ENCODE data around the gene COPE.
A peak's percentile ranks its signal among the peaks of the same experiment; 100 is the strongest.
"Not testable (repeated sequence)": the region's sequence is repeated elsewhere in the genome, so short reads cannot be mapped to it uniquely, and the experiment has no call there.

The COPE gene

DNA sequence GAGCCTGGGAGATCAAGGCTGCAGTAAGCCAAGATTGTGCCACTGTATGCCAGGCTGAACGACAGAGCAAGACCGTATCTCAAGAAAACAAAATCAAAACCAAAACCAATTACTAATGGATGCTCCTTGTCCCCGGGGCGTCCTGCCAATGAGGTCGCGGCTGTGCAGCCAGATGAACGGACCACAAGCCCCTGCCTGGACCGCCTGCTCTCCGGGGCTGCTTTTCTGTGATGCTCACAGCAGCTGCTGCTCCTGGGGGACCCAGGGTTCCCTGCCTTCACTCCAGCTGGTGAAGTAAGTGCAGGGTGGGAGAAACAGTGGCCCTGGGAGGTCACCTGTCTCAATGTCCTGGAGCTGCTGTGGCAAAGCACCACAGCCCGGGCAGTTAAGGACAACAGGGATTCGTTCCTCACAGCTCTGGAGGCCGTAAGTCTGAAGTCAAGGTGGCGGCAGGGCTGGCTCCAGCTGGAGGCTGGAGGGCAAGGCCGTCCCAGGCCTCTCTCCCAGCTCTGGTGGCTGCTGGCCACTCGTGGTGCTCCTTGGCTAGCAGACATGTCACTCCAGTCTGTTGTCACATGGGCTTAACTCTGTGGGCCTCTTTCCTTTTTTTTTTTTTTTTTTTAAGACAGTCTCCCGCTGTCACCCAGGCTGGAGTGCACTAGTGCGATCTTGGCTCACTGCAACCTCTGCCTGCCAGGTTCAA, 10.1 kb downstream of the COPE start:
- peak in 19 of 56 donors; percentile 10 to 63 (median 21) for DNase-seq

- peak in 54 of 56 donors; percentile 25 to 95 (median 80) for DNase-seq
Measured at GRCh38 chr19:18906605-18907519, 12.3 kb downstream of the COPE start.

- DNase-seq, result peak in 1 of 56 donors; percentile 49
Measured at GRCh38 chr19:18905513-18906236, 13.5 kb downstream of the COPE start.

DNA sequence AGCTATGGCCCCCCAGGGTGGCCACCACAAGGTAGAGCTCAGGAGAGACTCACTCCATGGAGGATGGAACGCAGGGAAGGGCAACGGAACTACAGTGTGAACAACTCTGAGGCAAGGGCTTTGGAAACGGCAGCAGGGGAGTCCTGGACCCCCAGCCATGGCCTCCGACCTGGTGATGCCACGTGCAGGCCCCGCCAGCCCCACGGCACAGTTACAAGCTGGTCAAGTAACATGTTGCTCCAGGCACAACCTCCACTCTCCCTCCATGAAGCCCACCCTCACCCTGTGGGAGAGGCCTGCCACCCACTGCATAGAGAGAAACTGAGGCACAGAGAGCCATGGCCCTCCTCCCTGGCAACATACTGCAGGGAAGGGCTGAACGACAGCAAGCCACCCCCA, 14.1 kb downstream of the COPE start:
- DNase-seq, result no peak

GRCh38 chr19:18904334-18905057, 14.7 kb downstream of the COPE start:
- peak in 47 of 56 donors; percentile 16 to 86 (median 57) for DNase-seq

DNA sequence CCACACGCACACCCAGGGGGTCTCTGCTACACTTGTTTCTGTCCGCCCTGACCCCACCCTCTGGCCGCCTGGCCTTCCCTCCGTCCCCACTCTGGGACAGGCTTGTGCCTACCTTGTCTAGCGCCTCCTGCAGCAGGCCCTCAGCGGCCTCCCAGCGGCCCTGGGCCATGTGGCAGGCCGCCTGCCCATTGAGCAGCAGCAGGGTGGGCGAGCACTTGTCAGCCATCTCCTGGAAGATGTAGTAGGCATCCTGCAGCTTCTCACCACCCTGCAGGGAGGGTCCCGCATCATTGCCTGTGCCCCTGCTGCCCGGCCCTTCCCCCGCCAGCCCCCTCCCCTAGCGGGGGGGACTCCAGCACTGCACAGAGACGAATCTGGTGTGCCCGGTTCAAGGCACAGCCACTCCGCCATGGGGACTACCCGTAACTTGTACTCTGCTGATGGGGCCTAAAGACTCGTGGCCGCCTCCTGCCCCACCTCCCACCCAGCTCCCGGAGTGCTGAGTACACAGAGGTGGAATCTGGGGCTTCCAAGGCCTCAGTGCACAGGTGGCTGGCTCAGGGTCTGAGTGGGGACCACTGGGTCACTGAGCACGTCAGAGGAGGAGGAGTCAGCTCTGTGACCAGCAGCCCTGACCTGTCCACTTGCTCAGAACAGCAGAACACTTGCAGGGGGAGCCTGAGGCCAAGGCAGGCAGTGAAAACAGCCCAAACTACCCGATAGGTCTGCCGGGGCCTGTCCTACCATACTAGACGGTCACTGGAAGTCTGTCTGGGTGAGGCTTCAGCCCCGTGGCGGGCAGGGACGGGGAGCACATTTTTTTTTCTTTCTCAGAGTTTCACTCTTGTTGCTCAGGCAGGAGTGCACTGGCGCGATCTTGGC, 15.8 kb downstream of the COPE start:
- DNase-seq, result no peak

DNA sequence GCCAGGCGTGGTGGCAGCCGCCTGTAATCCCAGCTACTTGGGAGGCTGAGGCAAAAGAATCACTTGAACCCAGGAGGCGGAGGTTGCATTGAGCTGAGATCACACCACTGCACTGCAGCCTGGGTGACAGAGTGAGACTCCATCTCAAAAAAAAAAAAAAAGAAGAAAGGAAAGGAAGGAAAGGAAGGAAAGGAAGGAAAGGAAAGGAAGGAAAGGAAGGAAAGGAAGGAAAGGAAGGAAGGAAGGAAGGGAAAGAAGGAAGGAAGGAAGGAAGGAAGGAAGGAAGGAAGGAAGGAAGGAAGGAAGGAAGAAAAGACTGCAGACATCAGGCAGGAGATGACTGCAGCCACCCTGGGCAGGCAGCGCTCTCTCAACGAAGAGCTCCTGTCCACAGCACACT, 16.7 kb downstream of the COPE start:
- DNase-seq, result not testable (repeated sequence)

DNA sequence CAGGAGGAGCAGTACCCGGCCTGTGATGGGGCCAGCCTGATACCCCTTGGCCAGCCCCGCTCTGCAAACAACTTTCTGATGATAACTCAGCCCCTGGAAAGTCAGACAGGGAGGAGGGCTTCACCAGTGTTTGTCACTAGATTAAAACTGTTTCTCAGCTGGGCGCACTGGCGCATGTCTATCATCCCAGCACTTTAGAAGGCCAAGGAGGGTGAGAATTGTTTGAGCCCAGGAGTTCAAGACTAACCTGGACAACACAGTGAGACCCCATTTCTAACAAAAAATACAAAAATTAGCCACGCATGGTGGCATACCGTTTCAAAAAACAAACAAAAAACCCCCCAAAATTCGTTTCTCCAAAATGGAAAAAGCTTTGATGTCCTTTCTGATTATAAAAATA, 17.7 kb downstream of the COPE start:
- no peak for DNase-seq

- DNase-seq, result no peak
Measured at GRCh38 chr19:18900700-18901481, 18.3 kb downstream of the COPE start.

DNA sequence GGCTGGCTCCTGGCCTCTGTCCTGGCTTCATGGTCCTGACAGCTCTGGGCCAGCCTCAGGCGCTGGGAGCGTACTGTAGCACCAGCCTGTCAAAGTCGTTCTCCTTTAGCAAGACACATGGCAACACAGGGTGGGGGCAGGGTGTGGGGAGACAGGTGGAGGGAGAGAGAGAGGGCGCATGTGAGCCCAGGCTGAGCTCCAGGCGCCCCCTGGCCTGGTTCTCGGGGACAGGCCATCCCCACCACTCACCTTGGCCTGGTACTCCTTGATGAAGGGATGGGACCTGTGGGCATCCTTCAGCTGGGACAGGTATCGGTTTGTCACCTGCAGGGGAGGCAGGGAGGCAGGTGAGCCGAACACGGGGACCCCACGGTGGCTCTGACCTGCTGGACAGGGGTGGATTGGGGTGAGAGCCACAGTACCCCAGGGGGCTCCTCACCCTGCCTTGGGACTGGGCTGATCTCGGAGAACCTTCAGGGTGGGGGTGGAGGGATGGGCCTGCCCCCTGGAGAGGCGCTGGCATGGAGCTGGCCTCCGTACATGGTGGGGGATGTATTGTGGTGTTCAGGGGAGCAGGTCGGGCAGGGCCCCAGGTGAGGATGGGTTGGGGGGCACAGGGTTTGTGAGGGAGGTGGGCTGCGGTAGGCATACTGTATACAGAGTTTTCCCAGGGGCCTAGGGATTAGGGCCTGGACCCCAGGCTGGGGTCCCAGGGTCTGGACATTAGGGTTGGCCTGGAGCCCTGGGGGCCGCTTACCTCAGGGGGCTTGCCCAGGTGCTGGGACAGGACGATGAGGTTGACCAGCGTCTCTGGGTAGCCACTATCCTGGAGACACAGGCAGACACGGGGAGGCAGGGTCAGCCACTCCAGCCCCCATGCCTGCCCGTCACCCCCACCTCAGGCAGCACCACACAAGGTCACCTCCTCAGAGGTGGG, 19.3 kb downstream of the COPE start:
- DNase-seq, result no peak

- DNase-seq, result peak in 1 of 56 donors; percentile 22
Measured at GRCh38 chr19:18898607-18899408, 20.4 kb downstream of the COPE start.

DNA sequence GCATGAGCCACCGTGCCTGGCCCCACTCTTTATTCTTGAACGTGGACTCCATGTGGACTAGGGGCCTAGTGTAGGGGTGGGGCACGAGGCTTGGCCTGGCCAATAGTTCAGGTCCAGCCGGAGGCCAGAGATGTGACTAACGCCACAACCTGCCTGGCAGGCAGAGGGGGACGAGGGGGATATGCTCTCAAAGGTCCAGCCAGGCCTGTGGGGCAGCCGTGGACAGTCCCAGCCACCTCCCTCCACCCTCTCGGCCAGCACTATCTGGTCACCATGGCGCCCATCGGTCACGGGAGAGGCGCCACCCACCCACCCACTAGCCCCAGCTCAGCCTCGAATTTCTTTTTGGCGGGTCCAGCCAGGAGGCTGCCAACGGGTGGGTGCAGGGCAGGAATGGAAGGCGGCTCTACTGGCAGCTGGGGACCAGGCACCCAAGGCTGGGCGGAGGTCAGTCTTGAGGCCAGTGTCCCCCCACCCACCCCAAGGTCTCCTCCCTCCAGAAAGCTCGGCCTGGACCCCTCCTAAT, 21.0 kb downstream of the COPE start:
- DNase-seq, result peak in 4 of 56 donors; percentile 13 to 40 (median 22)

DNA sequence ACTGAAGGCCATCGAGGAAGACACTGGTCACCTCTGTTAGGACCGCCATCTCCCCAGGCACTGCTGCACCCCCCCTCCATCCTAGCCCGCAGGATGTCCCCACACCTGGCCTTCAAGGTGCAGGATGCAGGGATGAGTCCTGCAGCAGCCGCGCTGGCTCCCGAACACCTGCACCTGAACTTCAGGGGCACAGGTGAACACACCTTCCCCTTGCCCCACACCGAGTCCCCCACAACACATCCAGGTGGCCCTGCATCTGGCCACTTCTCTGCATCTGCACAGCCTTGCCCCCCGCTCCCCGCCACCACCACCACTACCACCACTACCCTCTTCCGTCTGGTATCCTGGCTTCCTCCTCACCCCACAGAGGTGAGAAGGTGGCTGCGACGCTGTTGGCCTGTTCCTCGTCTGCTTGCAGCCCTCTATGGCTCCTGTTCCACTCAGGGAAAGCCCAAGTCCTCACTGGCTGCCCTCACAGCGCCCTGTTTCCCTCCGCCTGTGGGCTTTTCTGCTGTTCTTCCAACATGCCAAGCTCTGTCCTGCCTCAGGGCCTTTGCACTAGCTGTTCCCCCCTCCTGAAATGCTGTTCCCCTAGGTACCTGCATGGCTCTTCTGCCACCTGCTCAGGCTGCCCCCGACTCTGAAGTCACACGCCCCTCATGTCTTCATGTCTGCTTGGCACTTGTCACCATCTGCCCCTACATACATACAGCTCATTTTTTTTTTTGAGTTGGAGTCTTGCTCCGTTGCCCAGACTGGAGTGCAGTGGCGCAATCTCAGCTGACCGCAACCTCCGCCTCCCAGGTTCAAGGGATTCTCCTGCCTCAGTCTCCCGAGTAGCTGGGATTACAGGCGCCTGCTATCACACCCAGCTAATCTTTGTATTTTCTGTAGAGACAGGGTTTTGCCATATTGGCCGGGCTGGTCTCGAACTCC, 21.8 kb downstream of the COPE start:
- no peak for DNase-seq

- peak in 33 of 56 donors; percentile 20 to 64 (median 41) for DNase-seq
Measured at GRCh38 chr19:18896421-18896841, 22.8 kb downstream of the COPE start.

- DNase-seq, result peak in 25 of 56 donors; percentile 20 to 72 (median 48)
Measured at GRCh38 chr19:18895824-18896341, 23.3 kb downstream of the COPE start, which contains the start of gene CERS1. Gene CERS1 (minus strand): TSS chr19:18896158. CDS start chr19:18896072, 86 bp downstream.
